ENCODE measurements around the gene IGLL1.

IGLL1 gene

GRCh38 chr22:23533328-23533762 lies 46.7 kb downstream of the IGLL1 start:
- H3K4me3 ChIP-seq (ENCODE audit: control insufficient read depth, low read depth, low read length): no peak overlapping the region
- no peak for DNase-seq (ENCODE audit: low read depth)
- TF ChIP-seq CTCF (conservative IDR thresholded peaks at IDR 0.05; ENCODE audit: control insufficient read depth, insufficient read depth, low read depth, low read length): no peak

- DNase-seq (ENCODE audit: low read depth): no peak
- TF ChIP-seq CTCF (conservative IDR thresholded peaks at IDR 0.05; ENCODE audit: control insufficient read depth, insufficient read depth, low read depth, low read length): no peak
- no peak overlapping the region for H3K4me3 ChIP-seq (ENCODE audit: control insufficient read depth, low read depth, low read length)
Observed at GRCh38 chr22:23532731-23533130, 47.4 kb downstream of the IGLL1 start.

- no peak for TF ChIP-seq CTCF (conservative IDR thresholded peaks at IDR 0.05; ENCODE audit: control insufficient read depth, insufficient read depth, low read depth, low read length)
- no peak overlapping the region for H3K4me3 ChIP-seq (ENCODE audit: control insufficient read depth, low read depth, low read length)
- no peak for DNase-seq (ENCODE audit: low read depth)
Observed at GRCh38 chr22:23531966-23532705, 48.0 kb downstream of the IGLL1 start.

GRCh38 chr22:23531283-23531956 lies 48.7 kb downstream of the IGLL1 start:
- H3K4me3 ChIP-seq (ENCODE audit: control insufficient read depth, low read depth, low read length): no peak overlapping the region
- no peak for DNase-seq (ENCODE audit: low read depth)
- no peak for TF ChIP-seq CTCF (conservative IDR thresholded peaks at IDR 0.05; ENCODE audit: control insufficient read depth, insufficient read depth, low read depth, low read length)

GRCh38 chr22:23530766-23531282 lies 49.3 kb downstream of the IGLL1 start:
- no peak for TF ChIP-seq CTCF (conservative IDR thresholded peaks at IDR 0.05; ENCODE audit: control insufficient read depth, insufficient read depth, low read depth, low read length)
- DNase-seq (ENCODE audit: low read depth): no peak
- H3K4me3 ChIP-seq (ENCODE audit: control insufficient read depth, low read depth, low read length): no peak overlapping the region

- no peak for DNase-seq (ENCODE audit: low read depth)
- no peak overlapping the region for H3K4me3 ChIP-seq (ENCODE audit: control insufficient read depth, low read depth, low read length)
- no peak for TF ChIP-seq CTCF (conservative IDR thresholded peaks at IDR 0.05; ENCODE audit: control insufficient read depth, insufficient read depth, low read depth, low read length)
Observed at GRCh38 chr22:23530106-23530505, 50.0 kb downstream of the IGLL1 start.
